OCI-LY3 (cell line): ENCODE data around the gene P2RY6.

ENCODE experiments used
- H2AFZ ChIP-seq: fragments of 200-600, 300-600 bp; shearing (Covaris generic); 2 replicates; pipeline ENCODE4 v1.6.0; 2014; ENCODE audit warnings: antibody characterized with exemption, low read depth, low read length
- H3K27ac ChIP-seq: fragments of 200-600, 300-600 bp; sonication (generic); 2 replicates; pipeline ENCODE4 v1.5.1; 2014; ENCODE audit warnings: mild to moderate bottlenecking, low read length, moderate library complexity, mixed read lengths
- H3K27me3 ChIP-seq: fragments of 200-600, 300-600 bp; sonication (generic); 2 replicates; pipeline ENCODE4 v1.6.1; 2014; ENCODE audit warnings: low read depth, low read length, mixed read lengths
- H3K36me3 ChIP-seq: fragments of 200-600, 300-600 bp; sonication (generic); replicated peaks from 2 replicates; pipeline ENCODE3; 2014; ENCODE audit warnings: low read depth, low read length, mixed read lengths
- H3K4me1 ChIP-seq: fragments of 300-600, 200-600 bp; sonication (generic); 2 replicates; pipeline ENCODE4 v1.6.1; 2014; ENCODE audit warnings: low read length, mixed read lengths
- H3K4me2 ChIP-seq: fragments of 200-600, 300-600 bp; sonication (generic); 2 replicates; pipeline ENCODE4 v1.6.1; 2014; ENCODE audit warnings: low read length, mixed read lengths
- H3K4me3 ChIP-seq: fragments of 300-600, 200-600 bp; sonication (generic); 2 replicates; pipeline ENCODE4 v1.5.1; 2014; ENCODE audit warnings: antibody characterized with exemption, mild to moderate bottlenecking, low read length, moderate library complexity
- H3K79me2 ChIP-seq: fragments of 300-600, 200-600 bp; shearing (Covaris generic); 2 replicates; pipeline ENCODE4 v1.6.1; 2014; ENCODE audit warnings: mild to moderate bottlenecking, low read length, mixed read lengths
- H3K9ac ChIP-seq: fragments of 300-600, 200-600 bp; shearing (Covaris generic); 2 replicates; pipeline ENCODE4 v1.6.0; 2014; ENCODE audit warnings: mild to moderate bottlenecking, low read length, moderate library complexity
- H3K9me3 ChIP-seq: fragments of 200-600, 300-600 bp; shearing (Covaris generic); 2 replicates; pipeline ENCODE4 v1.6.1; 2014; ENCODE audit warnings: low read length, mixed read lengths; ENCODE audit not compliant: insufficient read depth
- H4K20me1 ChIP-seq: fragments of 200-600, 300-600 bp; sonication (generic); 2 replicates; pipeline ENCODE4 v1.6.1; 2016; ENCODE audit warnings: low read length, mixed read lengths; ENCODE audit not compliant: insufficient read depth
- CTCF ChIP-seq: fragments of 200-600, 300-600 bp; sonication (generic); IDR thresholded peaks from 2 replicates; pipeline ENCODE4 v1.5.1; 2014; ENCODE audit warnings: antibody characterized with exemption, low read length, low read depth
- EZH2phosphoT487 ChIP-seq: fragments of 200-600 bp; shearing (Covaris generic); IDR thresholded peaks from 2 replicates; pipeline ENCODE4 v1.6.1; 2018; ENCODE audit warnings: antibody characterized with exemption, mixed run types, low read depth

The P2RY6 gene

GRCh38 chr11:73271936-73272679 is at the start of gene P2RY6:
Gene P2RY6, plus strand, starts transcription at chr11:73272338. Its CDS starts 24,181 bp downstream, at chr11:73296519.
- 0 out of 2 replicates have a peak, but pooled peaks have one; percentile 7 for TF ChIP-seq CTCF
- TF ChIP-seq EZH2phosphoT487: no peak
- H3K4me1 ChIP-seq: peaks cover 79% of the 10 kb centered on the region
- peaks cover 84% of the 10 kb centered on the region for H3K79me2 ChIP-seq
- H3K9ac ChIP-seq: peak within 1 kb of the TSS; percentile 92
- H2AFZ ChIP-seq: no peak within 1 kb of the TSS
- H3K27me3 ChIP-seq: no peaks in the 10 kb centered on the region
- H3K36me3 ChIP-seq: peaks cover 34% of the 10 kb centered on the region
- H3K4me3 ChIP-seq: peak within 1 kb of the TSS; percentile 86
- H3K4me2 ChIP-seq: peak within 1 kb of the TSS; percentile 89
- H4K20me1 ChIP-seq: peaks cover 22% of the 10 kb centered on the region
- peak within 1 kb of the TSS; percentile 94 for H3K27ac ChIP-seq
- H3K9me3 ChIP-seq: no peaks in the 10 kb centered on the region

- TF ChIP-seq EZH2phosphoT487 (no peak), CTCF (no peak)
- H3K9me3 ChIP-seq: no peaks in the 10 kb centered on the region
- H3K27me3 ChIP-seq: no peaks in the 10 kb centered on the region
- H3K27ac ChIP-seq: no peak overlapping the region
- no peaks in the 10 kb centered on the region for H4K20me1 ChIP-seq
- no peaks in the 10 kb centered on the region for H3K79me2 ChIP-seq
- H3K4me1 ChIP-seq: no peaks in the 10 kb centered on the region
- H3K36me3 ChIP-seq: no peaks in the 10 kb centered on the region
- H3K9ac ChIP-seq: no peak overlapping the region
- peak overlapping the region; percentile 9; the same call in 1 of the 2 replicates for H2AFZ ChIP-seq
- H3K4me2 ChIP-seq: no peak overlapping the region
- H3K4me3 ChIP-seq: no peak overlapping the region
These were observed 48.0 kb upstream of the P2RY6 start for GRCh38 chr11:73223998-73224730.

- Histone ChIP-seq H3K4me2 (no peak overlapping the region), H3K27me3 (no peaks in the 10 kb centered on the region), H3K79me2 (no peaks in the 10 kb centered on the region)
These were observed 47.0 kb upstream of the P2RY6 start for GRCh38 chr11:73225001-73225686.

More at GRCh38 chr11:73225001-73225686, 47.0 kb upstream of the P2RY6 start:
- Histone ChIP-seq H3K9ac (no peak overlapping the region), H3K27ac (no peak overlapping the region), H2AFZ (no peak overlapping the region), H3K4me1 (no peaks in the 10 kb centered on the region), H3K9me3 (no peaks in the 10 kb centered on the region), H4K20me1 (no peaks in the 10 kb centered on the region), H3K4me3 (no peak overlapping the region), H3K36me3 (no peaks in the 10 kb centered on the region)
- no peak for TF ChIP-seq EZH2phosphoT487
- TF ChIP-seq CTCF: no peak
